ENCODE data around the gene SPTBN5.

The SPTBN5 gene

GRCh38 chr15:41841131-41841530, 52.7 kb downstream of the SPTBN5 start:
- DNase-seq = no peak

- DNase-seq = no peak
These were observed 53.2 kb downstream of the SPTBN5 start for GRCh38 chr15:41840673-41841072.

- no peak for DNase-seq
These were observed 53.9 kb downstream of the SPTBN5 start for GRCh38 chr15:41839781-41840491.

GRCh38 chr15:41838400-41838897, 55.4 kb downstream of the SPTBN5 start, which contains the start of gene PLA2G4B:
Gene PLA2G4B, plus strand, starts transcription at chr15:41838847. Its CDS starts 67 bp downstream, at chr15:41838914.
- DNase-seq = no peak

GRCh38 chr15:41836713-41837454, 57.0 kb downstream of the SPTBN5 start:
- DNase-seq = no peak

GRCh38 chr15:41836073-41836472, 57.8 kb downstream of the SPTBN5 start:
- no peak for DNase-seq

GRCh38 chr15:41834096-41834495, 59.8 kb downstream of the SPTBN5 start:
- no peak for DNase-seq

GRCh38 chr15:41832875-41833274, 61.0 kb downstream of the SPTBN5 start:
- DNase-seq = peak; percentile 17

- DNase-seq = no peak
These were observed 61.6 kb downstream of the SPTBN5 start for GRCh38 chr15:41832208-41832607.

GRCh38 chr15:41831291-41831690, 62.6 kb downstream of the SPTBN5 start:
- peak; percentile 83 for DNase-seq

GRCh38 chr15:41829959-41830646, 63.8 kb downstream of the SPTBN5 start:
- no peak for DNase-seq

GRCh38 chr15:41828807-41829141, 65.1 kb downstream of the SPTBN5 start:
- DNase-seq = no peak

- DNase-seq = peak; percentile 95
These were observed 65.7 kb downstream of the SPTBN5 start, which contains the start of gene JMJD7 for GRCh38 chr15:41827880-41828806. Gene JMJD7, plus strand, starts transcription at chr15:41828092. Its CDS starts 33 bp downstream, at chr15:41828125.

- peak; percentile 16 for DNase-seq
These were observed 66.5 kb downstream of the SPTBN5 start for GRCh38 chr15:41827290-41827879.

GRCh38 chr15:41825572-41826535, 68.0 kb downstream of the SPTBN5 start:
- DNase-seq = no peak

GRCh38 chr15:41825145-41825544, 68.7 kb downstream of the SPTBN5 start:
- DNase-seq = no peak

GRCh38 chr15:41824062-41824745, 69.6 kb downstream of the SPTBN5 start:
- DNase-seq = no peak

- no peak for DNase-seq
These were observed 70.4 kb downstream of the SPTBN5 start for GRCh38 chr15:41823502-41823901.

GRCh38 chr15:41822957-41823356, 70.9 kb downstream of the SPTBN5 start:
- DNase-seq = no peak

- DNase-seq = no peak
These were observed 71.4 kb downstream of the SPTBN5 start for GRCh38 chr15:41822471-41822870.

Data from activated CD4-positive, alpha-beta T cell treated with anti-CD3 and anti-CD28 coated beads, Interleukin-10, Interleukin-2, amounts not matched to agents 100 ng/mL and 50 ng/mL, durations not matched to agents 16 hours and 8 hours (primary cell).